Hematopoietic multipotent progenitor cell treated with erythropoietin and hydrocortisone succinate and interleukin-3 and kit ligand, for 15 days (in vitro differentiated cells): ENCODE data around the gene FEM1B.

Experiments
- DNase-seq: peaks from one replicate; pipeline ENCODE4 v3.0.0-alpha.2; 2015; ENCODE audit warnings: low spot score

FEM1B gene

DNA sequence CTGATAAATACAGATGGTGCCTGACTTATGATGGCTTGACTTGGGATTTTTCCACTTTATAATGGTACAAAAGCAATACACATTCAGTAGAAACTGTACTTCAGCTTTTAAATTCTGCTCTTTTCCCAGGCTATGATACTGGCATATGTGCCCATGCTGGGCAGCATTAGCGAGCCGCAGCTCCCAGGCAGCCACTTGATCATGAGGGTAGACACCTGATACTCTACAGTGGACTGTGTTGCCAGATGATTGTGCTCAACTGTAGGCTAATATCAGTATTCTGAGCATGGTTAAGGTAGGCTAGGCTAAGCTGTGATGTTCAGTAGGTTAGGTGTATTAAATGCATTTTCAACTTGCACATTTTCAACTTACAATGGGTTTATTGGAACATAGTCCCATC is 17.7 kb upstream of the FEM1B start:
- no peak for DNase-seq

DNA sequence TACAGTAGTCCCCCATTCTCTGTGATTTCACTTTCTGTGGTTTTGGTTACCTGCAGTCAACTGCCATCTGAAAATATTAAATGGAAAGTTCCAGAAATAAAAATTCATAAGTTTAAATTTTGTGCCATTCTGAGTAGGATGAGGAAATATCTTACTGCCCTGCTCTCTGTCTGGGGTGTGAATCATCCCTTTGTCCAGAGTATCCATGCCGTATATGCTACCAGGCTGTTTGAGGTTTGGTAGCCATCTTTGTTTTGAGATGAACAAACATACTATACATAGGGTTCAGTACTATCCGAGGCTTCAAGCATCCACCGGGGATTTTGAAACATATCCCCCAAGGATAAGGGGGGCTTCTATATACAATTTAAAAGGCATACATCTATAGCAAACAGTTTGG is 16.3 kb upstream of the FEM1B start:
- DNase-seq, result no peak

DNA sequence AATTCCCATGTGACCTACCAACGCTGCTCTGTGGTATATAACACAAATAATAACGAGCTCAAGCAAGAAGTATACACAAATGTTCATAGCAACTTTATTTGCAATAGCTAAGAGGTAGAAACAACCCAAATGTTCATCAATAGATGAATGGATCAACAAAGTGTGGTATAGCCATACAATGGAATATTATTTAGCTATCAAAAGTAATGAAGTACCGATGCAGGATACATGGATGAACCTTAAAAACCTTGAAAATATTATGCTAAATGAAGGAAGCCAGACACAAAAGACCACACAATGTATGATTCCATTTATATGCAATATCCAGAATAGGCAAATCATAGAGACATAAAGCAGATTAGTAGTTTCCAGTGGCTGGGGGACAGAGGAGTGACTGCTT is 15.6 kb upstream of the FEM1B start:
- DNase-seq, result no peak

DNA sequence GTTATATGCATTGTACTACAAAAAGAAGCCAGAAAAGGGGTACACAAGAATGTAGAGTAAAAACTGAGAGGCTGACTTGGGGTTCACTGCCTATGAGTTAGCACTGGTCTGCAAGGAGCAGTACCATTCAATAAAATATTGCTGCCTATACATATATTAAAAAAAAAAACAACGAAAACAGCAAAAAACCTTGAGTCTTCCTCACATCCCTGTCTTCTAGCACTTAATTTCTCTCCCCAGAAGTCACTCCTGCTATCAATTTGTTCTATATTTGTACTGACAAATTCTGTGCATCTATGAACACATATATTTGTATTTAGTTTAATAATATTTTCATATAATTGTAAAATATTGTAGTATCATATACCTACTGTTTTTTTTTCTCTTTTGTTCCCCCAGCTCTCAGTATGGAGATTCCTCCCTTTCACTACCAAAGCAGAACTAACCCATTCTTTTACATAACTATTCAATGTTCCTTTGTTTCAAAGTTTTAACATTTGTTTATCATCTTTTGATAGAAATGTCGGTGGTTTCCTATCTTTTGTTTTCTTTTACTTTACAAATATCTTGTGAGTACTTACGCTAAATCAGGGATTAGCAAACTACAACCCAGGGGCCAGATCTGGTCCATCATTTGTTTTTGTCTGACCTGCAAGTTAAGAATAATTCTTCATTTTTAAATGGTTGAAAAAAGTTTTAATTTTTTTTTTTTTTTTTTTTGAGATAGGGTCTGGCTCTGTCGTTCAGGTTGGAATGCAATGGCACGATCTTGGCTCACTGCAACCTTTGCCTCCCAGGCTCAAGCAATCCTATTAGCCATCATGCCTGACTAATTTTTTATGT is 14.8 kb upstream of the FEM1B start:
- no peak for DNase-seq

DNA sequence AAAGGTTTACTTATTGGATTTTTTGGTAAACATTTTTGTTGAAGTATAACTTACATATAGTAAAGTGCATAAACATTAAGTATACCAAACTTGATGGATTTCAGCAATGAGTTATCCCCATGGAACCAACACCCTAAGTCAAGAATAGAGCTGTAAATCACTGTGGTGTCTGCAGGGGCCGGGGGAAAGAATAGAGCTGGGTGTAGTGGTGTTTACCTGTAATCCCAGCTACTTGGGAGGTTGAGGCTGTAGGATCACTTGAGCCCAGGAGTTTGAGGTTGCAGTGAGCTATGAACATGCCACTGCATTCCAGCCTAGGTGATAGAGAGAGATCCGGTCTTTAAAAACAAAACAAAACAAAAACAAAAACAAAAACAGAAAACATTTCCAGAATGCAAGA is 13.3 kb upstream of the FEM1B start:
- no peak for DNase-seq

DNA sequence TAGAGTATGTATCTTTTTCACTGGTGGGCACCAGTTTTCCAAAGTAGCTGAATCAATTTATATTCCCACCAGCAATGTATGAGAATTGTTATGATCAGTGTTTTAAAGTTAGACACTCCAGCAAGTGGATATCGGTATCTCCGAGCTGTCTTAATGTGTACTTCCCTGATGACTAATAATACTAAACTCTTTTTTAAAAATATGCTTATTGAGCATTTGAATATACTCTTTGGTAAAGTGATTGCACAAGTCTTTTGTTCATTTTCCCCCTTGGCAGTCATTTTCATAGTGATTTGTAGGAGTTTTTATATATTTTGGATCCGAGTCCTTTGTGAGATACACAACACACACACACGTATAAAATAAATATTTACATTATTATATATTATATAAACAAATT is 12.5 kb upstream of the FEM1B start:
- DNase-seq, result no peak

DNA sequence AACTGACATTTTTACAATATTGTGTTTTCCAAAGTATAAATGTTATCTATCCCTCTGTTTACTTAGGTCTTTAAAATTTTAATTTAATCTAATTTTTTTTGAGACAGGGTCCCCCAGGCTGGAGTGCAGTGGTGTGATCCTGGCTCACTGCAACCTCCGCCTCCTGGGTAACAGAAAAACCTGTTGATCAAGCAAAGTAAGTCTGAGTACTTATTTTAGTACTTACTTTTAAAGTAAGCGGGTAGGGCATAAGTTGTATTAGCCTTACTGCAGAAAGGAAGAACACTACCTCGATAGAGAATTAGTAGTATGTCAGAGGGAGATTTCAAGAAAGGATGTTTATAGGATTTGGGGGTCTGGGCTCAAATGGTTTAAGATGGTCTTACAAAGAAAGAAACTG is 11.9 kb upstream of the FEM1B start:
- DNase-seq, result no peak

DNA sequence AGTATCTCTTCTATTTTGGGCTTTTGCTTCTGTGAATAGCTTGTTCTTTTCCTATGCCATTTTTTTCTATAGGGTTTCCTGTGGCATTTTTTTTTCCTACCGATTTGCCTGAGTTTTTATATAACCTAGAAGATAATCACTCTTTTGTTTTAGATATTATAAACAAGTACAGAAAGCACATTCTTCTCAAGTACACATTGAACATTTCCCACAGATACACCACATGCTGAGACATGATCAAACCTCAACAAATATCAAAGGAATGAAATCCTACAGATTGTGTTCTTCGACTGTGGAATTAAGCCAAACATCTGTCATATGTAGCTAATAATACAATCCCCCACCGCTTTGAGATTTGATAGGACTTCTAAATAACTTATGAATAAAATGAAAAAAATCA is 9.1 kb upstream of the FEM1B start:
- DNase-seq, result no peak

DNA sequence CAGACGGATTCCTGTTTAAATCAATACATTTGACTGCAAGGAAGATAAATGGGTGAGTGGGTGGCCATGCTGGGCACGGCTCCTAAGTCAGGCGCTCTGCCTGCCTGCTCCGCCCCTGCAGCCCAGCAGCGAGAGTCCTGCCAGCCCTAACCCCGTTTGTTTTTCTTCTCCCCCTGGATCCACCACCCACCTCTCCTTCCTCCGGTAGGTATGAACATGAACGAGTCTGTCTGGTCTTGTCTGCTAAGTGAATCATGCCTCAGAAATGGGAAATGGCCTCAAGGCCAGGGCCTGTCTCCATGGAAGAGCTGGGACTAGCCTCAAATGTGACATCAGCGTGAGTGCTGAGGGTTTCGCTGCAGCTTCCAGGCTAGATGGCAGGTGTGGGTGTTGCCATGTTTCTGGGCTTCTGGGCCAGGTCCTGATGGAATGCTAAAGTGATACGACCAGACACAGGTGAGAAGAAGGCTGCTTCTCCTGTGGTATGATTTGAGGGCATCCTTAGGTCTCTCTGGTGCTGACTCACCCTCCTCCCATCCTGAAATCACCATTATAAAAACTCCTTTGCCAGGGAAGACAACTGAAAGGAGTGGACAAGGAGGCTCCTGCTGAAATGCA is 5.6 kb upstream of the FEM1B start:
- no peak for DNase-seq

DNA sequence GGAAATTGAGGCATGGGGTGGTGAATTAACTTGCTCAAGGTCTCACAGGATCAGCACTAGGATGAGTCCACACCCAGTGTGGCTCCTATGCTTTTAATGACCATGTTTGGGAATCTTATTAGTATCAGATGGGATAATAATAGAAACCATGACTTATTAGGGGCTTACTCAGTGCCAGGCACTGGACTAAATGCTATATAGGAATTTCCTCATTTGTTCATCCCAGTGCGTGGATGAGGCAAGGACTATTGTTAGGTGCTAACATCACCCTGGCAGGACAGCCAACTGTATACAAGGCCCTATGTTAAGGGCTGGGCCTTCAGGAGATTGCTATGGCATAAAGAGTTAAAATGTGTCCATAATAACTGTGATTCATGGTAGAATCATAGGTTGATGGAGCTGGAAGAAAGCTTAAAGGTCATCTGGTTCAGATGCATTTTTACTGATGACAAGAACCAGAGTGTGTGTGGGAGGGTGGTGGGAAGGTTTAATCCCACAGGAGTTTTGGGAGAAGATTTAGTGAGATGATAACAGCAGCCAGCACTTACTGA is 4.7 kb upstream of the FEM1B start:
- no peak for DNase-seq

DNA sequence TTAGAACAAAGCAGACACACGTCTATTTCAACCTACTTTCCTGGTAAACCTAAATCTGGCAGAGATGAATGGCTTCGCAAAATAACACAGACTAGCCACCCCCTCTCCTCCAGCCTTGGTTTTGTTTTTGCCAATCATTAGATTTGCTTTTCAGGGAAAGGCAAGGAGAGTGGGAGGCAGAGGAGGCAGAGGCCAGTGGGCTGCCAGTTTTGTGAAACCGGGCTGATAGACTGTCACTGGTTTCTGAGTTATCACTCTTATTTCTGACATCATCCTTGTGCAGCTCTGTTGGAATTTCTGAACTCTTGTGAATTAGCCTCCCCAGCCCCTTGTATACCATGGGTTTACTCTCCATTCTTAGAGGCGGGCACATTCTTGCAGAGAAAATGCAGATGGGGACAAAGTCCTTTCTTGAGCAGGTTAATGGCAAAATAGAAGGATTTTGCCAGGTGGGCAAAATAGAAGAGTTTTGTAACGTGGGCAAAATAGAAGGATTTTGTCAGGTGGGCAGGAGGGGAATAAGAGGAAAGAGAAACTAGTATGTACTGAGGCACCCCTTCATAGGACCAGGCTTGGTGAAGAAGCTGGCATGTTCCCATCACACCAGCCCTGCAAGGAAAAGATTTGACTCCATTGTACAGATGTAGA is 3.2 kb upstream of the FEM1B start:
- no peak for DNase-seq

DNA sequence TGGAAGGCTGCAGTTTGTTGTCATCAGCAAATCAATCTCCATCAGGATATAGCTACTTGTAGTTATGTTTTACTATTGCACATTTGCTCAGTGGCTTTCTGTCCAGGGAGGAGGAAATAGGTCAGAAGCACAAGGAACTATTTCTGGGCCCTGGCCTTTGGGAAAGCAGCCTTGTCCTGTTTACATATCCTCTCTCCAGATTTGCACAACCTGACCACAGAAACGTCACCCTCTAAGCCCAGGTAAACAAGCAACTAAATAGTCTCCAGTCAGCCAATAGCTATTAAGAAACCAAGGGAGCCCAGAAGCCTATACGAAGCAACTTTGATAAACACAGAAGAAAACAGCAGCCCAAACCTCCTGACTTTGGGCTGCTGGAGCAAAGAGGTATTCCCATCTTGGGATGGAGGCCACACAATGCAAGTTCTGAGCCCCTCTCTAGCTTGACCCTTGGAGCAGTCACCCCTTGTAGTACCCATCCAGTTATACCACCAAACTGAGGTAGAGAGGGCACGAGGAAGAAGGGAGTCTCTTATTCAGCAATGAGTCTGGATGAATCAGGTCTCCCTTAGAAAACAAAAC is 2.3 kb upstream of the FEM1B start:
- DNase-seq, result no peak

DNA sequence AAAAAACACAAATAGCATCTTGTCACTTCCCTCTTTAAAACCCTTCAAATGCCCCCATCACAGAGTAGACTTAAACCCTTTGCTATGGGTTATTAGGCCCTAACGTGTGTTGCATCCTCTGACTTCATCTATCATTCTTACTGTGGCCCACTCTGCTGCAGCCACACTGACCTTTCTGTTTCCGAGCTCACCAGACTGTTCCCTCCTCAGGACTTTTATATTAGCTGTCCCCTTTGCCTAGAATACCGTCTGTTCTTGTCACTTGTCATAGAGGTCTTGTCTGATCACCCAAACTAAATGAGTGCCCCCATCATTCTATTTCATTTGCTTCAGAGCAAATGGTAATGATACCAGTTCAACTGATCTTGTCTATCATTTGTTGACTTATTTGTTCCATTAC is 877 bp upstream of the FEM1B start:
- no peak for DNase-seq

DNA sequence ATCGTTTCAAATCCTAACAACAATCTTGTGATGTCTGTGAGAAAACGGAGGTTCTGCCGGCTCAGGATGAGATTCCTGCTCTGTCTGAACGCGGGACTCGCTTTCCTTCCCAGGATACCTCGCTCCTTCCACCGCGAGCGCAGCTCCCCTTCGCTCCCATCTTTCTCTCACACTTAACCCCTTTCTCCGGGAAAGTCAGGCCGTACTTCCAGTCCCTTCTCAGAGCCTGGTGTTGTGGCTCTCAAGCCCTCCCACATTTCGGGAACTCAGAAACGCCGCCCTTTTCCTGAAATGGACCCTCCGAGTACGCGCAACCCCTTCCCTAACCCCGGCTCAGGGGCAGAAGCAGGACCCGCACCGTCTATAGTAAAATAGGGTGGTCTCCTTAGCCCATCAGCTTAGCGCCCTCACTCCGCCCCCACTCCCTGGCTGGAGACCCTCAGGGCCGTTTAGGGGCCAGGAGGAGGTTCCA is 378 bp upstream of the FEM1B start:
- no peak for DNase-seq

DNA sequence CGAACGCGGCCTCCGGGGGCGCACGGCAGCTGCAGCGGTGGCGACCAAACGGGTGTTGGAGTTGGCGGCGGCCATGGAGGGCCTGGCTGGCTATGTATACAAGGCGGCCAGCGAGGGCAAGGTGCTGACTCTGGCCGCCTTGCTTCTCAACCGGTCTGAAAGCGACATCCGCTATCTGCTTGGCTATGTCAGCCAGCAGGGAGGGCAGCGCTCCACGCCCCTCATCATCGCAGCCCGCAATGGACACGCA is 725 bp downstream of the FEM1B start:
- DNase-seq, result no peak

DNA sequence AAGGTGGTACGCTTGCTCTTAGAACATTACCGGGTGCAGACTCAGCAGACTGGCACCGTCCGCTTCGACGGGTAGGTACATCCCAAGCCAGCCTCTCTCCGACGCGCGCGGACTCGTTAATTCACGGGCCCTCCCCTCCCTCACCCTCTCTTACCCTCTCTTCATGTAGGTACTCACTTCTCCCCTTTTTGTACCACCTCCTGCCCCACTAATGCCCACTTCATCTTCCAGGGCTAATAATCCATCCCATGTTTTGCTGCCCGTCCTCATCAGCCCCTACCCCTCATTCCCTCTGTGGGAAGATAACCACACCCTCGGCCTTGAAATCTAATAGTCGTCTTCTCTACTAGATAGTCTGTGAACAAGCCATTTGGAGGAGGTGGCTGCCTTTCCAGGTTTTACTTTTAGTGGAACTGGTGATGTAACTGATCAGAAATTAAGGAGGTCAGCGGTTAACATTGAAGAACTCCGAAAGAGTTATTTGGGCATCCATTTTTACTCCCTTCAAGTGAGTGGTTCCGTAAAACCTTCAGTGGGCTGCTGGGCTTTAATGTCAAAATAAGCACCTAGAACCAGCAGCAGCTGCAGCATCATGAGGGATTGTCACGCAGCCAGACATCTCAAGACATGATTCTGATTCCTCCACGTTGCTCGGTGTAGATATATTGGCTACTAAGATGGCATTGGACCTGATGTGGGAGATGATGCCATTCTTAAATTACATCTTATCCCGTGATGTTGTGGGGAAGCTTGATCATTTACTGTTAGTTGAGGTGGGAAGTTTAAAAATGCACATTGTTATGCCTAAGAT is 1.3 kb downstream of the FEM1B start:
- peak; percentile 66 for DNase-seq

DNA sequence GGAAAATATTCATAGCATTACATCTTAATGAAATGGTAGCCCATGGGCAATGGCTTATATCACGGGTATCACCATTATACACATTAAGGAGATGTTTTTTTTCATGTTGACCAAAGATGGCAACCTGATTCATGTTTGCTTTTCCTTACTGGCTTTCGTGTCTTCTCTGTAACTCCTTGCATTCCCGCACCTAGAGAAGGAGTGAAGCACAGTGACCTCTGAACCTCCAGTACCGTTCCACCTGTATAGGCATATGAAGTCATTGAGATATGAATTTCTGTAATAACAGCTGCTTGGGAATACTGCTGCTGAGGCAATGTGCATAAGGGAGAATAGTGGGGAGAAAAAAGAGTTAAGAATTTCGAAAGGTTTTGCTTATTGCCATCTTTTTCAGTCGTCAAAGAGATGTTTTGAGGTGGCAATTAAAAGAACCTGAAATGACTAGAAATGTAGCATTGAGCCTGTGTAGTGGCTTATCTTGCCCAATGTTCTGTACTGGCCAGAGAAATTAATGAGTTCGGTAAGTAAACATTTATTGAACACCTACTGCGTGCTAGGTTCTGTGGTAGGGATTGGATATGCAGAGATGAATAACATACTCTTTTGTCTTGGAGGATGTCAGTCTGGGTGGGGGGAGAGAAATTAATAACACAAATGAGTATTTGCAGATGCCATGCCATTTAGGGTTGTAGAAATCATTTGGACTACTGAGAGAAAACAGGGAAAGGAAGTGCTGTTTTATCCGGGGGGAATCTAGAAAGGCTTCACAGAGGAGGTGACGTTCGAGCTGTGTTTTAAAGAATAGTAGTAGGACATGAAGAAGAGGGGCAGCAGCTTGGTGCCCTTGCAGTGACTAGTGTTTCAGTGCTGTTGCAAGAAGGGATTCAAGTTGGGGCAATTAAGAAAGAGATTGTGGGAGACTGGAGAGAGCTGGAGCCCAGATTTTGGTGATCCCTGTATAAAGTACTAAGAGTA is 2.5 kb downstream of the FEM1B start:
- DNase-seq, result no peak

DNA sequence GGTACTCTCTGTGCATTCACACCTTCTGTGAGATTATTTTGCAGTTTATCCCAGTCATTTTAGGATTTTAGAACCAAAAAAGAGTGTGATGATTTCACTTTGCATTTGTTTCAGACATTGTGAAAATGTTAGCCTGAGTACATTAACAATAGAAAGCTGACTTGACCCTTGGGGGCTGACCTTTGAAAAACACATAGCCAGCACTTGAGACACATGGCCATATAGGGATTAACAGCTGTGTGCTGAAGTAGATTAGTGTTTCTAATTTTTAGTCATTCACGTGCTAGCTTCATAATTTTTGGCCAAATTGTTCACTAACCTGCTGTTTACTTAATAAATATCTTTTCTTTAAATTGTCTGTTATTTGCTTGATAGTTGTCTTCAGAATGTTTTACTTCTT is 3.5 kb downstream of the FEM1B start:
- DNase-seq, result no peak

DNA sequence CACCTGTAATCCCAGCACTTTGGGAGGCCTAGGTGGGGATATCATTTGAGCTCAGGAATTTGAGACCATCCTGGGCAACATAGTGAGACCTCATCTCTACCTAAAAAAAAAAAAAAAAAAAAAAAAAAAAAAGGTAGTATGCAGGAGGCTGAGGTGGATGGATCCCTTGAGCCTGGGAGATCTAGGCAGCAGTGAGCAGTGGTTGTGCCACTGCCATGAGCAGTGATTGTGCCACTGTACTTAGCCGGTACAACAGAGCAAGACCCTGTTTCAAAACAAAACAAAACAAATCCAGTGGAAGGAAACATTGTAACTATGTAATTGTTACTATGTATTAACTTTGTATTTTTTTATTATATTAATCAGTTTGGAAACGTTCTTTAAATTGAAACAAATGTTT is 5.9 kb downstream of the FEM1B start:
- DNase-seq, result no peak

DNA sequence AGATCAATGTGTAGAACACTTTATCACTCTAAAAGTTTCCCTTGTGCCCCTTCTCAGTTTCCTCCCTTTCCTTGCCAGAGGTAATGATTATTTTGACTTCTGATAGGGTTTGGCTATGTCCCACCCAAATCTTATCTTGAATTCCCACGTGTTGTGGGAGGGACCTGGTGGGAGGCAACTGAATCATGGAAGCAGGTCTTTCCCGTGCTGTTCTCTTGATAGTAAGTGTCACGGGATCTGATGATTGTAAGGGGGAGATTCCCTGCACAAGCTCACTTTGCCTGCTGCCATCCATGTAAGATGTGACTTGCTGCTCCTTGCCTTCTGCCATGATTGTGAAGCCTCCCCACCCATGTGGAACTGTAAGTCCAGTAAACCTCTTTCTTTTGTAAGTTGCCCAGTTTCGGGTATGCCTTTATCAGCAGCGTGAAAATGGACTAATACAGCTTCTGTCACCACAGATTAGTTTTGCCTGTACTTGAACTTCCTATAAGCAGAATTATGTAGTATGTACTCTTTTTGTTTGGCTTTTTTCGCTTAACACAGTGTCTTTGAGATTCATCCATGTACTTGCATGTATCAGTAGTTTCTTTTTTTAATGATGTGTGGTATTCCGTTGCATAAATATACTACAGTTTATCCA is 7.2 kb downstream of the FEM1B start:
- DNase-seq, result peak; percentile 68
